GM23248 (cell line): ENCODE data around the gene TSPAN7. TPM values are rescaled to one million over a fixed set of nuclear protein-coding genes. Genes with fewer than 3 reads are reported as not detected.
A peak's percentile ranks its signal among the peaks of the same experiment; 100 is the strongest.

ENCODE experiments used
- DNase-seq: peaks from one replicate; pipeline ENCODE4 v3.0.0-alpha.2; 2015
- H2AFZ ChIP-seq: fragments of 200-600 bp; sonication (generic); 2 replicates; pipeline ENCODE4 v1.6.1; 2016; ENCODE audit warnings: antibody characterized with exemption
- H3F3A ChIP-seq: fragments of 200-600 bp; sonication (generic); 2 replicates; pipeline ENCODE4 v1.6.1; 2016; ENCODE audit warnings: mild to moderate bottlenecking, antibody characterized with exemption, mixed run types; ENCODE audit not compliant: insufficient read depth
- H3K27ac ChIP-seq: fragments of 200-600 bp; sonication (generic); 2 replicates; pipeline ENCODE4 v1.5.1; 2016; ENCODE audit warnings: mild to moderate bottlenecking
- H3K27me3 ChIP-seq: fragments of 200-600 bp; sonication (generic); replicated peaks from 2 replicates; pipeline ENCODE4 v1.6.1; 2016; ENCODE audit warnings: mild to moderate bottlenecking; ENCODE audit not compliant: insufficient read depth
- H3K36me3 ChIP-seq: fragments of 200-600 bp; sonication (generic); 2 replicates; pipeline ENCODE4 v1.6.1; 2016; ENCODE audit warnings: low read depth, mild to moderate bottlenecking
- H3K4me1 ChIP-seq: fragments of 200-600 bp; sonication (generic); 2 replicates; pipeline ENCODE4 v1.6.1; 2016; ENCODE audit warnings: mild to moderate bottlenecking; ENCODE audit not compliant: insufficient read depth
- H3K4me2 ChIP-seq: fragments of 200-600 bp; sonication (generic); one replicate; pipeline ENCODE4 v1.6.1; 2016; ENCODE audit warnings: mild to moderate bottlenecking; ENCODE audit not compliant: unreplicated experiment
- H3K4me3 ChIP-seq: fragments of 200-600 bp; sonication (generic); 2 replicates; pipeline ENCODE4 v1.5.1; 2016; ENCODE audit warnings: mild to moderate bottlenecking
- H3K79me2 ChIP-seq: fragments of 200-600 bp; sonication (generic); 2 replicates; pipeline ENCODE4 v1.6.1; 2016; ENCODE audit warnings: mild to moderate bottlenecking; ENCODE audit not compliant: insufficient read depth
- H3K9ac ChIP-seq: fragments of 200-600 bp; sonication (generic); 2 replicates; pipeline ENCODE4 v1.6.1; 2016; ENCODE audit warnings: mild to moderate bottlenecking
- H3K9me2 ChIP-seq: fragments of 200-600 bp; sonication (generic); 2 replicates; pipeline ENCODE4 v1.6.1; 2016; ENCODE audit warnings: mixed run types, mild to moderate bottlenecking, moderate library complexity; ENCODE audit not compliant: insufficient read depth
- H3K9me3 ChIP-seq: fragments of 200-600 bp; sonication (generic); one replicate; pipeline ENCODE4 v1.6.1; 2017; ENCODE audit warnings: low read depth
- H4K20me1 ChIP-seq: fragments of 200-600 bp; sonication (generic); 2 replicates; pipeline ENCODE4 v1.6.0; 2016; ENCODE audit not compliant: insufficient read depth
- EZH2 ChIP-seq: fragments of 200-600 bp; sonication (generic); IDR thresholded peaks from 2 replicates; pipeline ENCODE4 v1.6.1; 2018; ENCODE audit warnings: antibody characterized with exemption, mild to moderate bottlenecking; ENCODE audit not compliant: insufficient read depth, poor library complexity, severe bottlenecking
- EZH2phosphoT487 ChIP-seq: fragments of 200-600 bp; sonication (generic); IDR thresholded peaks from 2 replicates; pipeline ENCODE4 v1.6.1; 2018; ENCODE audit warnings: antibody characterized with exemption, moderate library complexity, mild to moderate bottlenecking, low read depth; ENCODE audit not compliant: insufficient read depth
- WGBS, 2 experiments: methylation state at CpG; one replicate each; pipeline ENCODE4 v1.1.6; 2015 to 2017; ENCODE audit warnings: low lambda C conversion rate in 2 of 2, low coverage in 1 of 2; ENCODE audit errors: missing lambda C conversion rate in 2 of 2; 5-methylcytosine and 5-hydroxymethylcytosine counted together
- in situ Hi-C: fragments of 300-500 bp; cut with MboI; formaldehyde crosslinking; loops from 2 replicates; pipeline ENCODE4 v1.15.0; 2020
- polyA plus RNA-seq: library from polyadenylated mRNA; unstranded; fragments of >200 nt; fragmentation: Nextera tagmentation; extraction: Ambion mirVana; gene quantifications from 2 replicates; pipeline ENCODE4 v1.2.1, GENCODE V29; 2016
- total RNA-seq: library from RNA; depleted of rRNA; stranded (reverse); fragments of >200 nt; shearing (Covaris generic); gene quantifications from 2 replicates; pipeline ENCODE4 v1.2.3, GENCODE V29; 2014

TSPAN7 gene
- total and polyA plus RNA-seq, 2 experiments from 2014 or later: not detected

DNA sequence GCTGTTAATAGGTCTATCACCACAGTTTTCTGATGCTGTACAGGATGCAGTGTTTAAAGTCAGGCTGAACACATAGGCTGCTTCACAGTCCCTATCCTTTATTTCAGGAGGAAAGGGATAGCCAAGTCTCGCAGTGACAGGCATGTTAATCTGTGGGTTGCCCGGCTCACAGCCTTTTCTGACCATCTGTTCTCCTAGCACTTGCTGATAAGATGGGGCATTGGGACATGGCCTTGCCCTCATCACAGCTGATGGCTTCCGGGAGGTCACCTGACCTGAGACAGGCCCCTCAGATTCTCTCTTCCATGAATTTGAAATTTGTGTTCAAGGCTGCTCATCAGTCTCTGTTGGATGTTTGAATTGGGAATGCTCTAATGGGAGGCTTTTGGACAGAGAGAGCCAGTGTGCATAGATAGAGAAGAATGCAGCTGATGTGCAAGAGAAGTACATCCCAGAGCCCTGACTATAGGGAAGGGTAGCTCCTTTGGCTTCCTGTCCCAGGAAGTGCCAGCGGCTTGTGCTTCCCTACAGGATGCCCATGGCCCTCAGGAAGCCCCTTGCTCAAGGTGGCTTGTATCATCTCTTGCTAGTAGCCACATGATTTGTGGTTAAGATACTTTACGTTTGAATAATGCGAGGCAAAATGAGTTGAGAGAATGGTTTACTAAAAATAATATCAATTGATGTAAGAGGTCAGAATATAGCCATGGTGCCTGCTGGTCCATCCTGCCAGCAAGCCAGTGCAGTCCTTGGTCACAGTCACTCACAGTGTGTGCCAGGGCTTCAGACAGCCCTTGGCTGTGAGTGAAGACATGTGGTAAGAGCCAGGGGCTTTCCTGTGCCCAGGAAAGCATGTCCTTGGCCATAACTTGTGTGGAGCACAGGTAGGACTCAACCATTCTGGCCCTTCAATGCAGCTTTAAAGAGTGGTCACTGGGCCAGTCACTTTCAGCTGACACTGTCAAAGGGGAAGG is 88.6 kb downstream of the TSPAN7 start:
- no peaks in the 10 kb centered on the region for H3K36me3 ChIP-seq
- H3K27ac ChIP-seq: no peak overlapping the region
- no peak overlapping the region for H2AFZ ChIP-seq
- no peak overlapping the region for H3K4me2 ChIP-seq
- no peak for DNase-seq
- in situ Hi-C loops: no loop called here
- H3F3A ChIP-seq: no peaks in the 10 kb centered on the region
- no peaks in the 10 kb centered on the region for H3K9me2 ChIP-seq
- H3K27me3 ChIP-seq: no peaks in the 10 kb centered on the region
- no peak overlapping the region for H3K9ac ChIP-seq
- TF ChIP-seq EZH2 (no peak), EZH2phosphoT487 (no peak)
- no peaks in the 10 kb centered on the region for H3K79me2 ChIP-seq
- H4K20me1 ChIP-seq: no peaks in the 10 kb centered on the region
- no peaks in the 10 kb centered on the region for H3K9me3 ChIP-seq
- H3K4me3 ChIP-seq: no peak overlapping the region
- 68% methylated on average over 5 to 6 of the region's 6 CpGs for WGBS, 2 experiments
- H3K4me1 ChIP-seq: no peaks in the 10 kb centered on the region

DNA sequence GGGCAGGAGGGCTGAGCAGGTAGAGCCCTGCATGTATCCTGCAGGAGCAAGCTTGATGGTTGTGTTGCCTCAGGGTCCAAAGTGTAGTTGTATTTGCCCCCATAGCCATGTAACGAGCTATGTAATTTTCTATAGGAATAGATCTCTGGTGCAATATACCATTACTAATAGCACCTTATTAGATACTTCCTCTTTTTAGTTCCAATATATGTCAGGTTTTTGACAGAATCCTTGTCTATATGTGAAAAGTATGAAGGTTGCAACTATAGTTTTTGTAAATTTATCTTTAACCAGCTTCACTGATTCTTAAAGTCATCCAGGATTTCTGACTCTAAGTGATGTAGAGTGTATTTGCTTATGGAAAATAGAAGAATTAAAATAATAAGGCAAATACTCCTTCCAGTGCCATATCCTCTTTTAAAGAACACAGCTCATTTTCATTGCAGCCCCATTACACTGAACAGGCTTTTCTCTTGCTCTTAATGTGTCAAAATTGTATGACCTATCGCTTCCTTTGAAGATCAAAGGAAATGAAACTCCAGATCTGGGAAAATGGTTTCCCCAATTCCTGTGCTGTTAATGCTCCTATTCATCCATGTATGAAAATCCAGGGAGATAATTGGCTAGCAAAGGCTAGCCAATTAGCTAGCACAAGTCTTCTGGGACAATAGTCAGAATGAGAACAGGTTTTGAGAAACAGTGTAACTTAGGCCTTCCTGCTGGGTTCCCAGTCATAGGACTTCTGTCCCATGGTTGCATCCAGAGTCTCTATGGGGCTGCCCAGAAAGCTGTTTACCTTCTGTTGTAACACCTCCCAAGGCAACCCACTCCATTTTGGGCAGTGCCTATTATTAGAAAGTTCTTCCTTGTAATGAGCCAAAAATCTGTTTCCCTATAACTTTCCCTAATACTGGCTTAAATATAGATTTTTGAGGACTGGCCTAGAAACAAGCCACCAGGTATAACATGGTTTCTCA is 90.6 kb downstream of the TSPAN7 start:
- no peak for DNase-seq
- no peaks in the 10 kb centered on the region for H3K27me3 ChIP-seq
- no peaks in the 10 kb centered on the region for H3F3A ChIP-seq
- H3K9ac ChIP-seq: no peak overlapping the region
- H3K79me2 ChIP-seq: no peaks in the 10 kb centered on the region
- no peaks in the 10 kb centered on the region for H4K20me1 ChIP-seq
- no peaks in the 10 kb centered on the region for H3K36me3 ChIP-seq
- WGBS, 2 experiments: 72 to 73% methylated on average over 2 of the region's 2 CpGs
- no peak for TF ChIP-seq EZH2
- no peak for TF ChIP-seq EZH2phosphoT487
- no peak overlapping the region for H3K4me3 ChIP-seq
- in situ Hi-C loops: no loop called here
- H3K4me1 ChIP-seq: no peaks in the 10 kb centered on the region
- no peaks in the 10 kb centered on the region for H3K9me2 ChIP-seq
- no peak overlapping the region for H3K27ac ChIP-seq
- H3K4me2 ChIP-seq: no peak overlapping the region
- H3K9me3 ChIP-seq: no peaks in the 10 kb centered on the region
- H2AFZ ChIP-seq: no peak overlapping the region

DNA sequence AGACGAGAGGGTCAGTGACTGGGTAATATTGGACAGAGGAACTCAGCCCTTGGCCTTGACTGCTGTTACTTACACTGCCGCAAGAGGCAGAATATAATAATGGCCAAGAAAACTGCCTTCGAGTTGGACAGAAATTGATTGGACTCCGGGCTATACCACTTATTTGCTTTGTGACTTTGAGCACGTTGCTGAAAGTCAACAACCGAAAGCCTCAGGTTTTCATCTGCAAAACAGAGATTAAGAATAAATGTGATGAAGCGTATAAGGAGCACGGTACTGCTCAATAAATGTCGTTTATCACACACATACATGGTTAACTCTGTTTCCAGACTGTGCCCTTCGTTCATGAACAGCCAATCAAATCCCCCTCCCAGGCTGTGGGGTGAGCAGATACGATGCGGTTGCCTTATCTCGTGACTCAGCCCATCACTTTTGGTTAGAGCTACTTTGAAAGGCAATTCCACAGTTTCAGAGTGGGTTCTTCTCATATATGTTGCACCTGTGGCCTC is 91.6 kb downstream of the TSPAN7 start:
- no peak overlapping the region for H2AFZ ChIP-seq
- in situ Hi-C loops: no loop called here
- no peak for DNase-seq

DNA sequence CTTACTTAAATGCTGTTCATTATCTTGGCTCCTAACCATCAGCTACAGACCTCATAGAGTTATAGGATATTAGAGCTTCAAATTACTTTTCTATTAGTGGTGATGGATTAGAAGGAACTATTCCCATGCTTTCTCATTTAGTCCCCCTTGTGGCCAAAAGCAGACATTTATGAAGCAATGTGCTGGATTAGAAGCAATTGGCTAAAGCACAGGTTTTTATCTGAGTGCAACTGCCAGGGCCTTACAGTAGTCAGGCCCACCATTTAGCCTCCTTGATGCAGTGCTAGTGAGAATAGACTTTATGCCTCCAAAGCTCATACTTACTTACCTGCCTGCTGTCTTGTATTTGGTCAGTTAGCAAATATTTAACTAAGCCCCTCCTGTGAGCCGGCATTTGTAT is 93.0 kb downstream of the TSPAN7 start:
- no peaks in the 10 kb centered on the region for H3K9me3 ChIP-seq
- no peaks in the 10 kb centered on the region for H3K4me1 ChIP-seq
- WGBS, 2 experiments: 85 to 92% methylated on average over 1 of the region's 1 CpG
- no peak overlapping the region for H3K4me2 ChIP-seq
- no peaks in the 10 kb centered on the region for H3K79me2 ChIP-seq
- TF ChIP-seq EZH2phosphoT487 (no peak), EZH2 (no peak)
- no peak overlapping the region for H2AFZ ChIP-seq
- no peak overlapping the region for H3K9ac ChIP-seq
- H3K36me3 ChIP-seq: no peaks in the 10 kb centered on the region
- H3K4me3 ChIP-seq: no peak overlapping the region
- H4K20me1 ChIP-seq: no peaks in the 10 kb centered on the region
- no peaks in the 10 kb centered on the region for H3F3A ChIP-seq
- H3K9me2 ChIP-seq: no peaks in the 10 kb centered on the region
- in situ Hi-C loops: no loop called here
- no peaks in the 10 kb centered on the region for H3K27me3 ChIP-seq
- peak; percentile 41 for DNase-seq
- H3K27ac ChIP-seq: no peak overlapping the region

More for the DNA sequence above, 91.6 kb downstream of the TSPAN7 start:
- Histone ChIP-seq H3K4me2 (no peak overlapping the region), H3K27ac (no peak overlapping the region), H3K27me3 (no peaks in the 10 kb centered on the region), H3K9ac (no peak overlapping the region), H3K4me1 (no peaks in the 10 kb centered on the region), H3K79me2 (no peaks in the 10 kb centered on the region), H3K9me3 (no peaks in the 10 kb centered on the region), H3F3A (no peaks in the 10 kb centered on the region), H3K9me2 (no peaks in the 10 kb centered on the region), H4K20me1 (no peaks in the 10 kb centered on the region), H3K36me3 (no peaks in the 10 kb centered on the region), H3K4me3 (no peak overlapping the region)
- TF ChIP-seq EZH2 (no peak), EZH2phosphoT487 (no peak)
- 61 to 62% methylated on average over 13 of the region's 13 CpGs for WGBS, 2 experiments
